NCI-H2196 treated with DMSO at 0.1 percent for 48 hours (cell line): ENCODE data around the gene NBL1.

Source experiments
- DNase-seq: peaks from one replicate; lab custom pipeline; 2025; ENCODE audit not compliant: unreplicated experiment; lab: John Stamatoyannopoulos, UW

Gene NBL1

DNA sequence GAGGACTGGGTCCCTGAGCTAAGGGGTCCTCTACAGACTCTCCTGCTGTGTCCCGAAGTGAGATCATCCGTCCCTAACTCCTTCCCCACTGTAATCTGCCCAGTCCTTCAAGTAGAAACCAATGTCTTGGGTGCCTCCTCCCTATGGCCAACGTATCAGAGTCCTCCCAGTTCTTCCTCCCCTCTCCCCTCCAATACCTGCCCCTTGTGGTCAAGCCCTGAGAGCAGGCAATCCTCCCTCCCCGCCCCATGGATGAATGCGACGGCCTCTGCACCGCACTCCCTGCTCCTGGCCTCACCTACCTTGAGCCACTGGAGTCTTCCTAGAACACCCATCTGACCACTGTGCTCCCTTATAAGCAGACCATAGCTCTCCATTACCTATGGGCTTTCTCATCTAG, 51.7 kb downstream of the NBL1 start:
- no peak for DNase-seq

- no peak for DNase-seq
Measured at GRCh38 chr1:19696820-19697219, 52.7 kb downstream of the NBL1 start.

DNA sequence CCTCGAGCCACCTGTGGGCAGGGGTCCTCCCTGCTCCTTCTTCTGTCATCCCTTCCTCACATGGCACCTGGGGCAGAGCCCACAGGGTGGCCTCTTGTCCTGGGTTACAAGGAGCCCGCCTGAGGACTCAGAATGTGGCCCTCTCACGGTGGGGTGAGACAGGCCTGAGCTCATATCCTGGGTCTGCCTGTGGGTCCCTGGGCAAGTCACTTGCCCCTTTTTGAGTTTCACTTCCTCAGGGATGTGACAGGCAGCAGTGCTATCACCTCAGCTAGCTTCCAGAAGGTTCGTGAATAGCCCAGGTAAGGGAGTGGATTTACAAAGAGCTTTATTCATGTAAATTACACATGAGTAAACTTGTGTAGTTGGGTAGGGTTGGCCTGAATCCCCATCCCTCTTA, 54.1 kb downstream of the NBL1 start:
- no peak for DNase-seq

DNA sequence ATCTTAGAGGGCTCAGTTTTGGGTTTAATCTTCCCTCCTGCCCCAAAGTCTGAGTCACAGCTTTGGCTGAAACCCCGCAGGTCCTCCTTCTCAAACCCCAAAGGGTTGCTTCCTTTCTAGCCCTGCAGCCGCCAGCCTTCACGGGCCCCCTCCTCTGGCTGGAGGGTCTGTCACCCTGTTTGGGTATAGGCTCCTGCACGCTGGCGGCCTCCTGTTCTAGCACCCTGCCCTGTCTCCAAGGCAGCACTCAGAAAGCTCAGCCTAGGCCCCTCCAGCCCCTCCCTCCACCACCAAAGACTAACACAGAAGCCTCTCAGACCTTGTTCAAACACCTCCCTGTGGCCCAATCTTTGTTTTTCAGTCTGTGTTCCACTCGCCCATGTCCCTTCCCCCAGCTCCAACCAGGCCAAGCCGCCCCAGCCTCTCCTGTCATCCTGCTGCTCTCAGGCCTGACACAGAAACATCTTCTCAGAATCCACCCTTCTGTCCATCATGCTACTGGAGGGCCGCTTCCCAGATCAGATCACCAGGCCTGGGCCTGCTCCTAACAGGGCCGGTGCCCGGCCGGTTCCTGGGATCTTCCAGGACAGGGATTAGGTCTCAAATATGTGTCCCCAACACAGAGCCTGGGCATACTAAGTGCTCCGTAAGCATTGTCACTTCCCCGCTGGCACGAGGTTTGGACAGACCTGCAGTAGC, 56.1 kb downstream of the NBL1 start:
- no peak for DNase-seq

- DNase-seq: no peak
Measured at GRCh38 chr1:19703280-19703679, 59.2 kb downstream of the NBL1 start.

DNA sequence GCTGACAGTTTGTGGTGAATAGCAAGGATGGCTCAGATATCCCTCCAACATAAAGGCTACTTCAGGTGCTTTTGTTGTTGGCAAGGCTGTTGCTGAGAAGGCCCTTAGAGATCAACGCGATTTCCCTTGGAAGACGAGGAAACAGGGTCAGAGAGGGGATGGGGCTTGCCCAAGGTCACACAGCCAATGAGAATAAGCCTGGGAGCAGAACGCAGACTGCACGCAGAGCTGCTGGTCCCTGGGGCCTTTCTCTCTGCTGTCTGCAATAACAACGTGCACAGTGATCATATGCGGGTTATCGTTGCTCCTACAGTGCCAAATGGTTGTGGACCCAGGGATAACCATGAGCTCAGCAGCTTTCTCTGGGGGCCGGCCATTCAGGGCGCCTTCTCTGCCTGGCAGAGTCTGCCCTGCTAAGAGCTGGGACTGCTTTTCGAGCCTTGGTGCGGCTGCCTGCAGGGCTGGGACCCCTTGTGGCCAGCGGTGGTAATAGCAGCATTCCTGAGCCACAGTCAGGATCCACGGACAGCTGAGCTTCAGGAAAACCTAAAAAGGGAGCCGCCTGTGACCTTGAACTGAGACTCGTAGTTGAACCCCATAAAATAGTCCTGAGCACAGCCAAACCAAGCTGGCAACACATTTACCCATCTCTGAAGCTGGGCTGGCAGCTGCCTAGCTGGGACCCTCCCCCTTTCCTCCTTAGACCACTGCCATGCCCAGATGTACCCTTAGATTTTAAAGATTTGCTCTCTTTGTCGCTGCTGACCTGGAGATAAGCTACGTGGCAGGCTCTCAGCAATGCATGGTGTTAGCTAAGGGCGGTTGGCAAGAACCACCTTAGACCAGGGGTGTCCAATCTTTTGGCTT, 60.4 kb downstream of the NBL1 start:
- DNase-seq: peak; percentile 68

GRCh38 chr1:19705464-19705863, 61.4 kb downstream of the NBL1 start:
- DNase-seq: no peak

DNA sequence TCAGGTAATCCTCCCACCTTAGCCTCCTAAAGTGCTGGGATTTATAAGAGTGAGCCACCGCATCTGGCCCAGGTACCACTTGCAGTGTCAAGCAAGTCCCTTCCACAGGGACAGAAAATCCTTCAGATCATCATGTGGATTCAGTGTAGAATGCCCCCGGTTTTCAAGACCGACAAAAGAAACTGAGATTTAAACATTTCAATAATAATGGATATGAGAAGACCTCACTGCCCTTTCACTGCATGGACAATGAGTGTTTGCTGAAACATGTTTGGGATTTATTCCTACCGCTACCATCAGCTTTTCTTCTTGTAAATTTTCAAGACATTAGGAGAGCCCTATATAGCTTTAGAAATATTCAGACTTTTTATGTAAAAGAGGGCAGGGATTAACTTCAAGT, 62.0 kb downstream of the NBL1 start:
- no peak for DNase-seq
